GM12865 (cell line): ENCODE measurements around the gene SEC24A.
A peak's percentile ranks its signal among the peaks of the same experiment; 100 is the strongest.
"Not testable (repeated sequence)": the region's sequence is repeated elsewhere in the genome, so short reads cannot be mapped to it uniquely, and the experiment has no call there.

Experiments
- DNase-seq: peaks from one replicate; pipeline ENCODE4 v3.0.0; 2010; ENCODE audit warnings: low read depth
- H3K4me3 ChIP-seq: 2 replicates; pipeline ENCODE4 v1.5.1; 2011; ENCODE audit warnings: mild to moderate bottlenecking, low read depth, low read length, control low read depth
- TF ChIP-seq, protein P1 (sequence below): IDR thresholded peaks from 2 replicates; pipeline ENCODE4 v1.5.1; 2011; ENCODE audit warnings: low read length, control low read depth, low read depth, inconsistent platforms; ENCODE audit not compliant: insufficient read depth; ENCODE audit errors: missing control alignments

The SEC24A gene

DNA sequence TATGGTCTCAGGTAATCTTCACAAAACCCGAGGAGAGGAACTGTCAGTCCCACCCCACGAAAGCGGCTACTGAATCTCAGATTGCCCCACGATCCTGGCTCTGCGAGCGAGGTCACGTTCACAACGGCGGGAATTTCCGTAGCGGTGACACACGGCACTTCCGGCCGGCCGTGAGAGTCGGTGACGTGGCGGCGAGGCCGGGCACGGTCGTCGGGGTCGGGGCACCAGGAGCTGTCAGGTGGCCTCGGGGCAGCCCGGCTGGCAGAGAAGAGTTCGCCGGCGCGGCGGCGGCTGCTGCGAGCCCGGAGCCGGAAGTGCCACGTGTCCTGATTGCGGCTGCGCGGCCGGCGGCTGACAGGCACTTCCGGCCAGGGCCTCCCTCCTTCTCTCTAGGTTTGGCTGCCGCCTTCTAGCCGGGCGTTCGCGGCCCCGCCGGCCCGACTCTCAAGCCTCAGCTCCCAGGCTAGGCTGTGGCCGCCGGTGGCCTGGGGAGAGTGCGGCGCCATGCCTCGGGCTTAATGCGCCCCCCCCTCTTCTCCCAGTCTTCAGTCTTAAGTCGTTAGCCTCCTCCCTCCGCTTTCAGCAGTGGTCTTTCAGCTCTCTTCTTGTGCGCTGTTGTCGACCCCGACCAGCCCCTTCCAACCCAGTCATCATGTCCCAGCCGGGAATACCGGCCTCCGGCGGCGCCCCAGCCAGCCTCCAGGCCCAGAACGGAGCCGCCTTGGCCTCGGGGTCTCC lies at the start of gene SEC24A:
Gene SEC24A (plus strand): TSS at position 361 of the 738 bp plus-strand sequence. CDS start 292 bp downstream, at position 653.
- DNase-seq = peak; percentile 98
- TF ChIP-seq, protein P1, sequence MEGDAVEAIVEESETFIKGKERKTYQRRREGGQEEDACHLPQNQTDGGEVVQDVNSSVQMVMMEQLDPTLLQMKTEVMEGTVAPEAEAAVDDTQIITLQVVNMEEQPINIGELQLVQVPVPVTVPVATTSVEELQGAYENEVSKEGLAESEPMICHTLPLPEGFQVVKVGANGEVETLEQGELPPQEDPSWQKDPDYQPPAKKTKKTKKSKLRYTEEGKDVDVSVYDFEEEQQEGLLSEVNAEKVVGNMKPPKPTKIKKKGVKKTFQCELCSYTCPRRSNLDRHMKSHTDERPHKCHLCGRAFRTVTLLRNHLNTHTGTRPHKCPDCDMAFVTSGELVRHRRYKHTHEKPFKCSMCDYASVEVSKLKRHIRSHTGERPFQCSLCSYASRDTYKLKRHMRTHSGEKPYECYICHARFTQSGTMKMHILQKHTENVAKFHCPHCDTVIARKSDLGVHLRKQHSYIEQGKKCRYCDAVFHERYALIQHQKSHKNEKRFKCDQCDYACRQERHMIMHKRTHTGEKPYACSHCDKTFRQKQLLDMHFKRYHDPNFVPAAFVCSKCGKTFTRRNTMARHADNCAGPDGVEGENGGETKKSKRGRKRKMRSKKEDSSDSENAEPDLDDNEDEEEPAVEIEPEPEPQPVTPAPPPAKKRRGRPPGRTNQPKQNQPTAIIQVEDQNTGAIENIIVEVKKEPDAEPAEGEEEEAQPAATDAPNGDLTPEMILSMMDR = no peak
- H3K4me3 ChIP-seq = peak within 1 kb of the TSS; percentile 93

DNA sequence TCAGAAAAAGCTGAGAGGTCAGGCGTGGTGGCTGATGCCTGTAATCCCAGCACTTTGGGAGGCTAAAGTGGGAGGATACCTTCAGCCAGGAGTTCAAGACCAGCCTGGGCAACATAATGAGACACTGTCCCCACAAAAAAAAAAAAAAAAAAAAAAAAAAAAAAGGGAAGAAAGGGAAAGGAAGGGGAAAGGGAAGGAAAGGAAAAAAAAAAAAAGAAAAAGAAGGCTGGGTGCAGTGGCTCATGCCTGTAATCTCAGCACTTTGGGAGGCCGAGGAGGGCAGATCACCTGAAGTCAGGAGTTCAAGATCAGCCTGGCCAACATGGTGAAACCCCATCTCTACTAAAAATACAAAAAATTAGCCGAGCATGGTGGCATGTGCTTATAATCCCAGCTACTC lies 48.8 kb upstream of the SEC24A start:
- not testable (repeated sequence) for H3K4me3 ChIP-seq, DNase-seq

DNA sequence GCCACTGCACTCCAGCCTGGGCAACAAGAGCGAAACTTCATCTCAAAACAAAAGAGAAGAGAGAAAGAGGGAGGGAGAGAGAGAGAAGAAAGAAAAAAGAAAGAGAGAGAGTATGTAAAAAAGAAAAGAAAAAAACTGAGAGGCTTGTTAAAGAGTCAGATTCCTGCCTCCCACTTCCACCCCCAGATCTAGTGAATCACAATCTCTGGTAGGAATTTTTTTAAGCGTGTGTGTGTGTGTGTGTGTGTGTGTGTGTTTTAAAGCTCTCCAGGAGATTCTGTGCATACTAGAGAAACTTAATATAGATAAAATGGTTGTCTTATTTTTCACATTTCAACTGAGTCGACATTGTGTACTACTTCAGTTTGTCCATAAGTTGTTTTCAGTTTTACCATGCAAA lies 48.0 kb upstream of the SEC24A start:
- H3K4me3 ChIP-seq = no peak overlapping the region
- no peak for DNase-seq
- TF ChIP-seq, protein P1 = no peak

DNA sequence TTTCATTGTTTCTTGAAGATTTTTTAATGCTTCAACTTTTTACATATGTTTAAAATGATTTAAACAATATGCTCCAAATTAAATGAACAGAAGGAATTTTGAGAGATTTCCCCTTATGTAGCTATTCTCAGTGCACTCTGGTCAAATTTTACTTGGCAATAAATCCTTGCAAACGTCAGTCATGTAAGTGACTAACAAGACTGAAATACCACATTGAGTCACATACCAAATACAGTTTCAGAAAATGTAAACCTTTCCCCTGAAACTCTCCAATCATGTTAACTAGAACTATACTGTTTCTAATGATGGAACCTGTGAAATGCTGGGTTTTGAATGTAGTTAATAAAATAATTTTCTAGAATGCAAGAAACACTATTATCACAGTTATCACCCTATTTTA lies 45.5 kb upstream of the SEC24A start:
- peak; percentile 58 for DNase-seq
- H3K4me3 ChIP-seq = no peak overlapping the region
- TF ChIP-seq, protein P1 = no peak

DNA sequence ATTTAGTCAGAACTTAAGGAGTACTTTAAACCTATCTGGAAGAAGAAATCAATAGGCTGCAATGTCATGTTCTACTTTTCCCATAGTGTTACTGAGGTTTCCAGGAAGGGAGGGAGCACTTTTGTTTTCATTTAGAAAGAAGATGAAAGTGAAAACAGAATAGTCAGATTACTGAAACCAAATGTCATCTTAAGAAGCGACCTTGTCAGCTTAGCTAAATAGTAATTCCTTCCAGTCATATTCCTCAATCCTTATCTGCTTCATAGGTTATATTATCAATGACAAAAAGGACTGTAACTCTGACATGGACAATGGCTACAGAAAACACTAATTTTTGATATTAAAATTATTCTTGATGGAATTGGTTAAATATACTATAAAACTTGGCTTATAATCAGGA lies 43.7 kb upstream of the SEC24A start:
- TF ChIP-seq, protein P1 = no peak
- H3K4me3 ChIP-seq = peak overlapping the region; percentile 29; the same call in 1 of the 2 replicates
- DNase-seq = peak; percentile 50

DNA sequence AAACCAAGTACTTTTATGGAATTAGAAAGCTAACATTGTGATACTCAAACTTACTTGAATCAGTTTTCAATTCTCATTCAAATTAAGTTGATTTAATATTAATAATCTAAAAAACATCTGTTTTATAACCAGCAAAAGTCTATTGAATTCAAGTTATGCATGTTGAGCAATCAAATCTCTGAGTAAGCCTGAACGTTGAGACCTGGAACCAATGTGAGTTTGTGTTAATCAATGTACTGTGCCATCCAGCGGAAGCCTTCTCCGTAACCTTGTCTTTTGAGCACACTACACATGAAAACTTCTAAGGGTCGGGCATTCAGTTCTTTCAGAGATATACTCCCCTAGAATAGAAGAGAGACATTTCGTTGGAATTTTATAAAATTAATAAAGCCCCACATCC lies 41.9 kb upstream of the SEC24A start:
- H3K4me3 ChIP-seq = no peak overlapping the region
- TF ChIP-seq, protein P1 = no peak
- DNase-seq = no peak

DNA sequence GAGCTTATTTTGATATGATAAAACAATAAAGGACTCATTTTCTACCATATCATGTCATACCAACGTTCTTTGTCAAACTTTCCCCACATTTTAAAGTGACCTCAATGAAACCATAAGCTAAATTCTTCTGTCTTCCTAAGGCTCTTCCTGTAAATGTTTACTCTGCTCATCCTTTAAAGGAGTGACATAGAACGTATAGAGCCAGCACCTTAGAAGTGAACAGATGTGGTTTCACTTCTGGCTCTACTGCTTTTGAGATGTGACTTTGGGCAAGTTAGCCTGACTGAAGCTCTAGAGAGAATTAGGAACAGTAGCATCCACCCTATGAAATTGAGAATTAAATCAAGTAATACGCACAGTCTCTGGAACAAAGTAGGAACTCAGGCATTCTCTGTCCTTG lies 40.0 kb upstream of the SEC24A start:
- H3K4me3 ChIP-seq = no peak overlapping the region
- TF ChIP-seq, protein P1 = no peak
- no peak for DNase-seq
